Mononuclear cell (primary cell): ENCODE results near the gene MXRA7. TPM values are rescaled to one million over a fixed set of nuclear protein-coding genes. Genes with fewer than 3 reads are reported as not detected.
"Not testable (repeated sequence)": the region's sequence is repeated elsewhere in the genome, so short reads cannot be mapped to it uniquely, and the experiment has no call there.

Experiments
- H3K27me3 ChIP-seq: 2 replicates; pipeline ENCODE4 v1.6.0; 2011; ENCODE audit warnings: low read length, control low read depth; ENCODE audit not compliant: insufficient read depth
- H3K4me1 ChIP-seq: 2 replicates; pipeline ENCODE4 v1.5.1; 2011; ENCODE audit warnings: mild to moderate bottlenecking, low read length, control low read depth; ENCODE audit not compliant: insufficient read depth
- H3K4me3 ChIP-seq: 2 replicates; pipeline ENCODE4 v1.5.1; 2011; ENCODE audit warnings: mild to moderate bottlenecking, low read length, moderate library complexity
- H3K9me3 ChIP-seq: 2 replicates; pipeline ENCODE4 v1.5.1; 2011; ENCODE audit warnings: low read depth, mild to moderate bottlenecking, control low read depth, low read length
- total RNA-seq: library from RNA; depleted of rRNA; stranded (reverse); fragments of >200 nt; gene quantifications from one replicate; pipeline ENCODE4 v1.2.3, GENCODE V29; 2012

MXRA7 gene
- total RNA-seq, 1 donor = 10.3 TPM

- H3K9me3 ChIP-seq = no peaks in the 10 kb centered on the region
- H3K27me3 ChIP-seq = no peaks in the 10 kb centered on the region
- H3K4me1 ChIP-seq = peaks cover 55% of the 10 kb centered on the region
- peak within 1 kb of the TSS; percentile 95 for H3K4me3 ChIP-seq
These were observed 16.3 kb upstream of the MXRA7 start, which contains the start of gene METTL23 for GRCh38 chr17:76726776-76727718. METTL23 (plus strand) TSS chr17:76726839; CDS start chr17:76729711, 2,872 bp downstream.

- Histone ChIP-seq H3K4me1 (peaks cover 51% of the 10 kb centered on the region), H3K4me3 (peak within 1 kb of the TSS; percentile 95), H3K9me3 (no peaks in the 10 kb centered on the region), H3K27me3 (no peaks in the 10 kb centered on the region)
These were observed 15.5 kb upstream of the MXRA7 start, which contains the start of gene JMJD6 for GRCh38 chr17:76726231-76726775. JMJD6 (minus strand) TSS chr17:76726606; CDS start chr17:76726475, 131 bp downstream.

- Histone ChIP-seq H3K4me3 (peak overlapping the region; percentile 95), H3K4me1 (peaks cover 51% of the 10 kb centered on the region), H3K27me3 (no peaks in the 10 kb centered on the region), H3K9me3 (no peaks in the 10 kb centered on the region)
These were observed 14.9 kb upstream of the MXRA7 start for GRCh38 chr17:76725580-76726230.

- H3K27me3 ChIP-seq = no peaks in the 10 kb centered on the region
- peaks cover 38% of the 10 kb centered on the region for H3K4me1 ChIP-seq
- no peaks in the 10 kb centered on the region for H3K9me3 ChIP-seq
- no peak overlapping the region for H3K4me3 ChIP-seq
These were observed 13.0 kb upstream of the MXRA7 start for GRCh38 chr17:76723812-76724211.

- not testable (repeated sequence) for H3K4me3 ChIP-seq, H3K27me3 ChIP-seq, H3K9me3 ChIP-seq
- peaks cover 30% of the 10 kb centered on the region for H3K4me1 ChIP-seq
These were observed 12.2 kb upstream of the MXRA7 start for GRCh38 chr17:76722977-76723376.

GRCh38 chr17:76722279-76722678 is 11.5 kb upstream of the MXRA7 start:
- H3K4me1 ChIP-seq = peaks cover 26% of the 10 kb centered on the region
- no peaks in the 10 kb centered on the region for H3K9me3 ChIP-seq
- H3K4me3 ChIP-seq = no peak overlapping the region
- H3K27me3 ChIP-seq = no peaks in the 10 kb centered on the region

GRCh38 chr17:76721463-76721862 is 10.7 kb upstream of the MXRA7 start:
- Histone ChIP-seq H3K4me1 (peaks cover 32% of the 10 kb centered on the region), H3K4me3 (no peak overlapping the region), H3K27me3 (no peaks in the 10 kb centered on the region), H3K9me3 (no peaks in the 10 kb centered on the region)

- Histone ChIP-seq H3K27me3 (no peaks in the 10 kb centered on the region), H3K9me3 (no peaks in the 10 kb centered on the region), H3K4me3 (no peak overlapping the region), H3K4me1 (peaks cover 36% of the 10 kb centered on the region)
These were observed 10.2 kb upstream of the MXRA7 start for GRCh38 chr17:76720941-76721340.

- Histone ChIP-seq H3K4me1 (peaks cover 36% of the 10 kb centered on the region), H3K27me3 (no peaks in the 10 kb centered on the region), H3K4me3 (no peak overlapping the region), H3K9me3 (no peaks in the 10 kb centered on the region)
These were observed 9.4 kb upstream of the MXRA7 start for GRCh38 chr17:76720211-76720610.

- Histone ChIP-seq H3K9me3 (no peaks in the 10 kb centered on the region), H3K4me3 (no peak overlapping the region), H3K27me3 (no peaks in the 10 kb centered on the region), H3K4me1 (peaks cover 35% of the 10 kb centered on the region)
These were observed 7.8 kb upstream of the MXRA7 start for GRCh38 chr17:76718516-76718915.

- Histone ChIP-seq H3K27me3 (no peaks in the 10 kb centered on the region), H3K9me3 (no peaks in the 10 kb centered on the region), H3K4me1 (peaks cover 35% of the 10 kb centered on the region), H3K4me3 (no peak overlapping the region)
These were observed 6.1 kb upstream of the MXRA7 start for GRCh38 chr17:76716839-76717215.

GRCh38 chr17:76716146-76716838 is 5.5 kb upstream of the MXRA7 start:
- H3K4me1 ChIP-seq = peaks cover 40% of the 10 kb centered on the region
- H3K4me3 ChIP-seq = no peak overlapping the region
- no peaks in the 10 kb centered on the region for H3K27me3 ChIP-seq
- H3K9me3 ChIP-seq = no peaks in the 10 kb centered on the region

- Histone ChIP-seq H3K9me3 (no peaks in the 10 kb centered on the region), H3K4me3 (no peak overlapping the region), H3K4me1 (peaks cover 44% of the 10 kb centered on the region), H3K27me3 (no peaks in the 10 kb centered on the region)
These were observed 4.7 kb upstream of the MXRA7 start for GRCh38 chr17:76715496-76715830.

- Histone ChIP-seq H3K4me3 (no peak overlapping the region), H3K9me3 (no peaks in the 10 kb centered on the region), H3K27me3 (peaks cover 3% of the 10 kb centered on the region), H3K4me1 (peaks cover 44% of the 10 kb centered on the region)
These were observed 4.2 kb upstream of the MXRA7 start for GRCh38 chr17:76714822-76715495.
